Stomach (tissue), 4 donors: ENCODE measurements around the gene CLCNKA.

Source experiments
- POLR2A ChIP-seq, 4 donors: fragments of 450-650 bp; IDR thresholded peaks; one replicate each; pipeline ENCODE4 v1.6.1; 2016; ENCODE audit warnings: antibody characterized with exemption in 4 of 4, control low read depth in 2 of 4, mild to moderate bottlenecking in 1 of 4, moderate library complexity in 1 of 4
- POLR2AphosphoS5 ChIP-seq, 3 donors: sonication (generic); formaldehyde crosslinking; IDR thresholded peaks; one replicate each; pipeline ENCODE4 v1.6.1; 2016; ENCODE audit warnings: antibody characterized with exemption in 3 of 3
- TF ChIP-seq, protein P1 (sequence below), 7 experiments: fragments of 450-650 bp in 4 of 7; fragments of 200-600 bp in 3 of 7; sonication (generic) in 3 of 7; IDR thresholded peaks; one replicate each; pipeline ENCODE4 v1.5.1; 2016 to 2019; ENCODE audit warnings: antibody characterized with exemption in 7 of 7, control low read depth in 2 of 7, mild to moderate bottlenecking in 1 of 7

- no peak for TF ChIP-seq POLR2A (IDR thresholded peaks at IDR 0.05)
- TF ChIP-seq, protein P1, sequence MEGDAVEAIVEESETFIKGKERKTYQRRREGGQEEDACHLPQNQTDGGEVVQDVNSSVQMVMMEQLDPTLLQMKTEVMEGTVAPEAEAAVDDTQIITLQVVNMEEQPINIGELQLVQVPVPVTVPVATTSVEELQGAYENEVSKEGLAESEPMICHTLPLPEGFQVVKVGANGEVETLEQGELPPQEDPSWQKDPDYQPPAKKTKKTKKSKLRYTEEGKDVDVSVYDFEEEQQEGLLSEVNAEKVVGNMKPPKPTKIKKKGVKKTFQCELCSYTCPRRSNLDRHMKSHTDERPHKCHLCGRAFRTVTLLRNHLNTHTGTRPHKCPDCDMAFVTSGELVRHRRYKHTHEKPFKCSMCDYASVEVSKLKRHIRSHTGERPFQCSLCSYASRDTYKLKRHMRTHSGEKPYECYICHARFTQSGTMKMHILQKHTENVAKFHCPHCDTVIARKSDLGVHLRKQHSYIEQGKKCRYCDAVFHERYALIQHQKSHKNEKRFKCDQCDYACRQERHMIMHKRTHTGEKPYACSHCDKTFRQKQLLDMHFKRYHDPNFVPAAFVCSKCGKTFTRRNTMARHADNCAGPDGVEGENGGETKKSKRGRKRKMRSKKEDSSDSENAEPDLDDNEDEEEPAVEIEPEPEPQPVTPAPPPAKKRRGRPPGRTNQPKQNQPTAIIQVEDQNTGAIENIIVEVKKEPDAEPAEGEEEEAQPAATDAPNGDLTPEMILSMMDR (IDR thresholded peaks at IDR 0.05): no peak
- no peak for TF ChIP-seq POLR2AphosphoS5 (IDR thresholded peaks at IDR 0.05)
Measured at GRCh38 chr1:16015491-16015890, 6.3 kb upstream of the CLCNKA start.
